Measurements from ENCODE around the gene UBALD1.

DNA sequence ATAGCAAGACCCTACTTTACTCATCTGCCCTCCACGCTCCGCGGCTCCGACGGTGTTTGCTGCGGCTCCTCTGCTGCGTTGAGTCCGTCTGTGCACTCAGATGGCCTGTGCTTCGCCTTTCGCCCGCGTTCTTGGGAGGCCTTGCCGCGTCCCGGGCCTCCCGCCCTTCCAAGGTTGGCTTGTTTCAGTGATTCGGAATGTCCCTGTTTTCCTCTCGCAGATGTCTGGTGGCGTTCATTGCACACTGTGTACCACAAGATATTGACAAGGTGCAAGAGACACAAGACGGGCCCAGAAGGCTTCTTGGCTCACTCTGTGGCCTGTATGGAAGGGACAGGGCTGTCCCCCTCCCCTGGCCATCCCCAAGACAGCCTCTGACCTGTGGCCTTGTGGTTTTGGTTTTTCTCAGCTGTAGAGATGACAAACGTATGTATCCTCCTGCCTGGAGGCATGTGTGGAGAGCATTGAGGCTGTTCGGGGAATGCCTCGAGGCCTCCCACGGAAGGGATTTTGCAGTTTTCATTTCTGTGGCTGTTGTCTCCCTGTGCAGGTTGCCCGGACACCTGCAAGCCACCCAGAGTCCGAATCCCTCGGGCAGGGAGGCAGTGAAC is 25.3 kb upstream of the UBALD1 start:
- no peak for TF ChIP-seq EZH2 (IDR thresholded peaks at IDR 0.05; ENCODE audit: borderline replicate concordance, low read length)
- TF ChIP-seq, protein P1, sequence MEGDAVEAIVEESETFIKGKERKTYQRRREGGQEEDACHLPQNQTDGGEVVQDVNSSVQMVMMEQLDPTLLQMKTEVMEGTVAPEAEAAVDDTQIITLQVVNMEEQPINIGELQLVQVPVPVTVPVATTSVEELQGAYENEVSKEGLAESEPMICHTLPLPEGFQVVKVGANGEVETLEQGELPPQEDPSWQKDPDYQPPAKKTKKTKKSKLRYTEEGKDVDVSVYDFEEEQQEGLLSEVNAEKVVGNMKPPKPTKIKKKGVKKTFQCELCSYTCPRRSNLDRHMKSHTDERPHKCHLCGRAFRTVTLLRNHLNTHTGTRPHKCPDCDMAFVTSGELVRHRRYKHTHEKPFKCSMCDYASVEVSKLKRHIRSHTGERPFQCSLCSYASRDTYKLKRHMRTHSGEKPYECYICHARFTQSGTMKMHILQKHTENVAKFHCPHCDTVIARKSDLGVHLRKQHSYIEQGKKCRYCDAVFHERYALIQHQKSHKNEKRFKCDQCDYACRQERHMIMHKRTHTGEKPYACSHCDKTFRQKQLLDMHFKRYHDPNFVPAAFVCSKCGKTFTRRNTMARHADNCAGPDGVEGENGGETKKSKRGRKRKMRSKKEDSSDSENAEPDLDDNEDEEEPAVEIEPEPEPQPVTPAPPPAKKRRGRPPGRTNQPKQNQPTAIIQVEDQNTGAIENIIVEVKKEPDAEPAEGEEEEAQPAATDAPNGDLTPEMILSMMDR (IDR thresholded peaks at IDR 0.05; ENCODE audit: low read length) = no peak
